HEK293 (cell line): ENCODE results near the gene LSM2.

ENCODE experiments used
- BCL11B ChIP-seq: fragments of 450-650 bp; formaldehyde crosslinking; IDR thresholded peaks from 2 replicates; pipeline ENCODE4 v1.5.1; 2016; ENCODE audit warnings: low read depth, missing biosample characterization, missing genetic modification characterization
- GFI1B ChIP-seq: fragments of 450-650 bp; formaldehyde crosslinking; IDR thresholded peaks from 2 replicates; pipeline ENCODE4 v1.5.1; 2016; ENCODE audit warnings: missing biosample characterization, missing genetic modification characterization
- GLI4 ChIP-seq: fragments of 450-650 bp; formaldehyde crosslinking; IDR thresholded peaks from 2 replicates; pipeline ENCODE4 v1.5.1; 2016; ENCODE audit warnings: missing biosample characterization, missing genetic modification characterization
- GLIS1 ChIP-seq: fragments of 450-650 bp; formaldehyde crosslinking; IDR thresholded peaks from 2 replicates; pipeline ENCODE4 v1.5.1; 2016; ENCODE audit warnings: missing biosample characterization, missing genetic modification characterization
- KLF1 ChIP-seq: fragments of 450-650 bp; formaldehyde crosslinking; IDR thresholded peaks from 2 replicates; pipeline ENCODE4 v1.5.1; 2016; ENCODE audit warnings: missing biosample characterization, missing genetic modification characterization
- KLF8 ChIP-seq: fragments of 450-650 bp; formaldehyde crosslinking; IDR thresholded peaks from 2 replicates; pipeline ENCODE4 v1.5.1; 2016; ENCODE audit warnings: missing biosample characterization, missing genetic modification characterization
- KLF9 ChIP-seq: fragments of 450-650 bp; formaldehyde crosslinking; IDR thresholded peaks from 2 replicates; pipeline ENCODE4 v1.5.1; 2016; ENCODE audit warnings: missing biosample characterization, missing genetic modification characterization, low read depth
- MZF1 ChIP-seq: fragments of 450-650 bp; formaldehyde crosslinking; IDR thresholded peaks from 2 replicates; pipeline ENCODE4 v1.5.1; 2017; ENCODE audit warnings: missing biosample characterization, missing genetic modification characterization, borderline replicate concordance
- PRDM1 ChIP-seq: fragments of 450-650 bp; formaldehyde crosslinking; IDR thresholded peaks from 2 replicates; pipeline ENCODE4; 2016; ENCODE audit warnings: missing biosample characterization, missing genetic modification characterization
- TCF7L2 ChIP-seq: IDR thresholded peaks from 2 replicates; pipeline ENCODE4 v1.6.1; 2011; ENCODE audit warnings: low read depth, mild to moderate bottlenecking, inconsistent platforms, low read length, moderate library complexity, borderline replicate concordance
- WT1 ChIP-seq: fragments of 450-650 bp; formaldehyde crosslinking; IDR thresholded peaks from 2 replicates; pipeline ENCODE4 v1.5.1; 2016; ENCODE audit warnings: missing biosample characterization, missing genetic modification characterization
- ZNF121 ChIP-seq: fragments of 450-650 bp; formaldehyde crosslinking; IDR thresholded peaks from 2 replicates; pipeline ENCODE4 v1.5.1; 2016; ENCODE audit warnings: missing biosample characterization, missing genetic modification characterization
- ZNF16 ChIP-seq: fragments of 450-650 bp; formaldehyde crosslinking; IDR thresholded peaks from 2 replicates; pipeline ENCODE4 v1.5.1; 2016; ENCODE audit warnings: low read depth, missing biosample characterization, missing genetic modification characterization
- ZNF202 ChIP-seq: fragments of 450-650 bp; formaldehyde crosslinking; IDR thresholded peaks from 2 replicates; pipeline ENCODE4 v1.5.1; 2016; ENCODE audit warnings: missing biosample characterization, missing genetic modification characterization, borderline replicate concordance
- ZNF214 ChIP-seq: fragments of 450-650 bp; formaldehyde crosslinking; IDR thresholded peaks from 2 replicates; pipeline ENCODE4 v1.5.1; 2017; ENCODE audit warnings: missing biosample characterization, mild to moderate bottlenecking, missing genetic modification characterization, borderline replicate concordance
- ZNF223 ChIP-seq: fragments of 450-650 bp; formaldehyde crosslinking; IDR thresholded peaks from 2 replicates; pipeline ENCODE4 v1.5.1; 2016; ENCODE audit warnings: missing biosample characterization, missing genetic modification characterization
- ZNF600 ChIP-seq: fragments of 450-650 bp; formaldehyde crosslinking; IDR thresholded peaks from 2 replicates; pipeline ENCODE4 v1.5.1; 2016; ENCODE audit warnings: missing biosample characterization, missing genetic modification characterization
- ZNF624 ChIP-seq: fragments of 450-650 bp; formaldehyde crosslinking; IDR thresholded peaks from 2 replicates; pipeline ENCODE4 v1.5.1; 2017; ENCODE audit warnings: missing biosample characterization, missing genetic modification characterization
- ZNF768 ChIP-seq: fragments of 450-650 bp; formaldehyde crosslinking; IDR thresholded peaks from 2 replicates; pipeline ENCODE4 v1.5.1; 2018; ENCODE audit warnings: missing biosample characterization, mild to moderate bottlenecking, missing genetic modification characterization
- ZNF776 ChIP-seq: fragments of 450-650 bp; formaldehyde crosslinking; IDR thresholded peaks from 2 replicates; pipeline ENCODE4 v1.5.0; 2017; ENCODE audit warnings: missing biosample characterization, missing genetic modification characterization, borderline replicate concordance
- ZNF830 ChIP-seq: fragments of 450-650 bp; IDR thresholded peaks from 2 replicates; pipeline ENCODE4 v1.5.0; 2018; ENCODE audit warnings: missing biosample characterization, missing genetic modification characterization, low read depth, mild to moderate bottlenecking, moderate library complexity
- ZNF837 ChIP-seq: fragments of 450-650 bp; formaldehyde crosslinking; IDR thresholded peaks from 2 replicates; pipeline ENCODE4 v1.5.1; 2016; ENCODE audit warnings: missing biosample characterization, missing genetic modification characterization
- TF ChIP-seq, protein P1 (sequence below): fragments of 450-650 bp; formaldehyde crosslinking; IDR thresholded peaks from 2 replicates; pipeline ENCODE4 v1.5.1; 2016; ENCODE audit warnings: missing biosample characterization, missing genetic modification characterization
- TF ChIP-seq, protein P2 (sequence below): fragments of 450-650 bp; formaldehyde crosslinking; IDR thresholded peaks from 2 replicates; pipeline ENCODE4 v1.5.1; 2016; ENCODE audit warnings: missing biosample characterization, missing genetic modification characterization
- TF ChIP-seq, protein P3 (sequence below): fragments of 450-650 bp; formaldehyde crosslinking; IDR thresholded peaks from 2 replicates; pipeline ENCODE4 v1.5.1; 2016; ENCODE audit warnings: missing biosample characterization, missing genetic modification characterization
- TF ChIP-seq, protein P4 (sequence below): fragments of 450-650 bp; formaldehyde crosslinking; IDR thresholded peaks from 2 replicates; pipeline ENCODE4 v1.5.1; 2016; ENCODE audit warnings: missing biosample characterization, missing genetic modification characterization
- TF ChIP-seq, protein P5 (sequence below): fragments of 450-650 bp; formaldehyde crosslinking; IDR thresholded peaks from 2 replicates; pipeline ENCODE4 v1.5.1; 2016; ENCODE audit warnings: missing biosample characterization, missing genetic modification characterization

LSM2 gene

DNA sequence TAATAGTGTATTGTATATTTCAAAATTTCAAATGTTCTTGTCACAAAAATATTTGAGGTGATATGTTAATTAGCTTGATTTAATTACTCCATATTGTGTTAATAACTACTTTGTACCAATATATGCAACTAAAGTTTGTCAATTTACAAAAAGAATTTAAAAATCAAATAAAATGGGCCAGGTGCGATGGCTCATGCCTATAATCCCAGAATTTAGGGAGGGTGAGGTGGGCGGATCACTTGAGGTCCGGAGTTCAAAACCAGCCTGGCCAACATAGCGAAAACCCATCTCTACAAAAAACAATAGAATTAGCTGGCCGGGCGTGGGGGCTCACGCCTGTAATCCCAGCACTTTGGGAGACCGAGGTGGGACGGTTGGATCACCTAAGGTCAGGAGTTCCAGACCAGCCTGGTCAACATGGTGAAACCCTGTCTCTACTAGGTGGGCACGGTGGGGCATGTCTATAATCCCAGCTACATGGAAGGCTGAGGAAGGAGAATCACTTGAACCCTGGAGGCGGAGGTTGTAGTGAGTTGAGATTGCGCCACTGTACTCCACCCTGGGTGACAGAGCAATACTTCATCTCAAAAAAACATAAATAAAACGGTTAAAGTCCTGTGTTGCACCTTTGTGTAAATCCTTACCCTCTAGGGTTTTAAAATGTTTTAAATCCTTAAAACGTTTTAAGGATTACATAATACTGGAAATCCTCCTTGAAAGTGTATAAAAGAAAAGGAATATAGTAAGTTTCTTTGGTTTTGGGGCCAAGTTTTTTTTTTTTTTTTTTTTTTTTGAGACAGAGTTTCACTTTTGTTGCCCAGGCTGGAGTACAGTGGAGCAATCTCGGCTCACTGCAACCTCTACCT lies 24.8 kb upstream of the LSM2 start (continued):
- TF ChIP-seq ZNF776 (tag by site-specific recombination) = no peak
- TF ChIP-seq ZNF830 = no peak
- peak; percentile 74 for TF ChIP-seq WT1 (tag by site-specific recombination)
- TF ChIP-seq, protein P1, sequence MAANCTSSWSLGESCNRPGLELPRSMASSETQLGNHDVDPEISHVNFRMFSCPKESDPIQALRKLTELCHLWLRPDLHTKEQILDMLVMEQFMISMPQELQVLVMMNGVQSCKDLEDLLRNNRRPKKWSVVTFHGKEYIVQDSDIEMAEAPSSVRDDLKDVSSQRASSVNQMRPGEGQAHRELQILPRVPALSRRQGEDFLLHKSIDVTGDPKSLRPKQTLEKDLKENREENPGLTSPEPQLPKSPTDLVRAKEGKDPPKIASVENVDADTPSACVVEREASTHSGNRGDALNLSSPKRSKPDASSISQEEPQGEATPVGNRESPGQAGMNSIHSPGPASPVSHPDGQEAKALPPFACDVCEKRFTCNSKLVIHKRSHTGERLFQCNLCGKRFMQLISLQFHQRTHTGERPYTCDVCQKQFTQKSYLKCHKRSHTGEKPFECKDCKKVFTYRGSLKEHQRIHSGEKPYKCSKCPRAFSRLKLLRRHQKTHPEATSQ (tag by site-specific recombination) = no peak
- TF ChIP-seq ZNF837 (tag by site-specific recombination) = no peak
- TF ChIP-seq KLF9 (tag by site-specific recombination) = peak; percentile 24; the same call in 1 of the 2 replicates
- TF ChIP-seq, protein P2, sequence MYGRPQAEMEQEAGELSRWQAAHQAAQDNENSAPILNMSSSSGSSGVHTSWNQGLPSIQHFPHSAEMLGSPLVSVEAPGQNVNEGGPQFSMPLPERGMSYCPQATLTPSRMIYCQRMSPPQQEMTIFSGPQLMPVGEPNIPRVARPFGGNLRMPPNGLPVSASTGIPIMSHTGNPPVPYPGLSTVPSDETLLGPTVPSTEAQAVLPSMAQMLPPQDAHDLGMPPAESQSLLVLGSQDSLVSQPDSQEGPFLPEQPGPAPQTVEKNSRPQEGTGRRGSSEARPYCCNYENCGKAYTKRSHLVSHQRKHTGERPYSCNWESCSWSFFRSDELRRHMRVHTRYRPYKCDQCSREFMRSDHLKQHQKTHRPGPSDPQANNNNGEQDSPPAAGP (tag by site-specific recombination) = peak; percentile 58; the same call in 1 of the 2 replicates
- TF ChIP-seq BCL11B (tag by site-specific recombination) = 0 out of 2 replicates have a peak, but pooled peaks have one; percentile 70
- TF ChIP-seq ZNF121 (tag by site-specific recombination) = no peak
- TF ChIP-seq, protein P3, sequence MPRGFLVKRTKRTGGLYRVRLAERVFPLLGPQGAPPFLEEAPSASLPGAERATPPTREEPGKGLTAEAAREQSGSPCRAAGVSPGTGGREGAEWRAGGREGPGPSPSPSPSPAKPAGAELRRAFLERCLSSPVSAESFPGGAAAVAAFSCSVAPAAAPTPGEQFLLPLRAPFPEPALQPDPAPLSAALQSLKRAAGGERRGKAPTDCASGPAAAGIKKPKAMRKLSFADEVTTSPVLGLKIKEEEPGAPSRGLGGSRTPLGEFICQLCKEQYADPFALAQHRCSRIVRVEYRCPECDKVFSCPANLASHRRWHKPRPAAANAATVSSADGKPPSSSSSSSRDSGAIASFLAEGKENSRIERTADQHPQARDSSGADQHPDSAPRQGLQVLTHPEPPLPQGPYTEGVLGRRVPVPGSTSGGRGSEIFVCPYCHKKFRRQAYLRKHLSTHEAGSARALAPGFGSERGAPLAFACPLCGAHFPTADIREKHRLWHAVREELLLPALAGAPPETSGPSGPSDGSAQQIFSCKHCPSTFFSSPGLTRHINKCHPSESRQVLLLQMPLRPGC (tag by site-specific recombination) = 0 out of 2 replicates have a peak, but pooled peaks have one; percentile 20
- TF ChIP-seq ZNF600 (tag by site-specific recombination) = peak; percentile 59
- peak; percentile 29; the same call in 1 of the 2 replicates for TF ChIP-seq KLF1 (tag by site-specific recombination)
- TF ChIP-seq MZF1 (tag by site-specific recombination) = peak; percentile 2; the same call in 1 of the 2 replicates
- no peak for TF ChIP-seq GLI4 (tag by site-specific recombination)
- no peak for TF ChIP-seq ZNF16 (tag by site-specific recombination)
- peak; percentile 5 for TF ChIP-seq GFI1B
- no peak for TF ChIP-seq ZNF768 (tag by site-specific recombination)
- TF ChIP-seq TCF7L2 = no peak
- peak; percentile 20 for TF ChIP-seq KLF8 (tag by site-specific recombination)
- TF ChIP-seq ZNF214 (tag by site-specific recombination) = no peak
- no peak for TF ChIP-seq GLIS1 (tag by site-specific recombination)
- TF ChIP-seq ZNF223 (tag by site-specific recombination) = no peak
- no peak for TF ChIP-seq ZNF202
- TF ChIP-seq, protein P4, sequence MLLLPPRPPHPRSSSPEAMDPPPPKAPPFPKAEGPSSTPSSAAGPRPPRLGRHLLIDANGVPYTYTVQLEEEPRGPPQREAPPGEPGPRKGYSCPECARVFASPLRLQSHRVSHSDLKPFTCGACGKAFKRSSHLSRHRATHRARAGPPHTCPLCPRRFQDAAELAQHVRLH (tag by site-specific recombination) = 0 out of 2 replicates have a peak, but pooled peaks have one; percentile 26
- TF ChIP-seq ZNF624 (tag by site-specific recombination) = no peak
- peak; percentile 61 for TF ChIP-seq PRDM1 (tag by site-specific recombination)
- TF ChIP-seq, protein P5, sequence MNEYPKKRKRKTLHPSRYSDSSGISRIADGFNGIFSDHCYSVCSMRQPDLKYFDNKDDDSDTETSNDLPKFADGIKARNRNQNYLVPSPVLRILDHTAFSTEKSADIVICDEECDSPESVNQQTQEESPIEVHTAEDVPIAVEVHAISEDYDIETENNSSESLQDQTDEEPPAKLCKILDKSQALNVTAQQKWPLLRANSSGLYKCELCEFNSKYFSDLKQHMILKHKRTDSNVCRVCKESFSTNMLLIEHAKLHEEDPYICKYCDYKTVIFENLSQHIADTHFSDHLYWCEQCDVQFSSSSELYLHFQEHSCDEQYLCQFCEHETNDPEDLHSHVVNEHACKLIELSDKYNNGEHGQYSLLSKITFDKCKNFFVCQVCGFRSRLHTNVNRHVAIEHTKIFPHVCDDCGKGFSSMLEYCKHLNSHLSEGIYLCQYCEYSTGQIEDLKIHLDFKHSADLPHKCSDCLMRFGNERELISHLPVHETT (tag by site-specific recombination) = 0 out of 2 replicates have a peak, but pooled peaks have one; percentile 16
